Kidney capillary endothelial cell (primary cell): Measurements from ENCODE around the gene MSTO1.
A peak's percentile ranks its signal among the peaks of the same experiment; 100 is the strongest.
"Not testable (repeated sequence)": the region's sequence is repeated elsewhere in the genome, so short reads cannot be mapped to it uniquely, and the experiment has no call there.

Source experiments
- DNase-seq: peaks from one replicate; pipeline ENCODE4 v3.0.0-alpha.2; 2018; ENCODE audit warnings: low spot score

Gene MSTO1

DNA sequence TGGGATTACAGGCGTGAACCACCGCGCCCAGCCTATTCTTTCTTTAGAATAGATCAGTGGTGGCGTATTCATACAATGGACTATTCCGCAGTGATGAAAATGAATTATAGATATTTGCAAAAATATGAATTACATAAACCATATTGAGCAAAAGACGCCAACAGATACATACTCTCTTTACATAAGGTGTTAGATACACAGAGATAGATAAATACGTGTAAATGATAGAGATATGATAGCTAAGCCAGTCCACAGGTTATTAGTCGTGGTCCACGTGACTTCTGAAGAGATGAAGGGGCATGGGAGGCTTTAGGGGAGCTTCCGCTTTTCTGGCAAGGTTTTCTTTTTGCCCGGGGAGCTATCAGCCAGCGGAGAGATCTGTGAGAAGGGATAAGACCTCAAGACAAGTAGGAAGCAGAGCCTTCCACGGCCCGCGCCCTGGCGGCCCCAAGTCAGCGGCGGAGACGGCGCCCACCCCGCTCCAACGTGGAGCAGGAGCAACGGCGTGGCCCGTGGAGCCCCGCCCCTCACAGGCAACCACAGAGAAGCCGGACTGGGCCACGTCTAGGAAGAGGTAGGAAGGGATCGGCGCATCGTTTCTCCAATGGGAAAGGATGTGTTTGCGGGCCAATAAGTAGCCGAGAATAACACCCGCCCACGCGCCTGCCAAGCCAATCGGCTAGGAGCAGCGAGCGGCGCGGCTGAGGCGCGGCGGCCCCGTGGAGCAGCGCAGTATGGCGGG, at the start of gene MSTO1:
TSS of gene MSTO1 (plus strand) at position 704 of the 742 bp plus-strand sequence. CDS start at position 735, 31 bp downstream.
- peak; percentile 93 for DNase-seq

DNA sequence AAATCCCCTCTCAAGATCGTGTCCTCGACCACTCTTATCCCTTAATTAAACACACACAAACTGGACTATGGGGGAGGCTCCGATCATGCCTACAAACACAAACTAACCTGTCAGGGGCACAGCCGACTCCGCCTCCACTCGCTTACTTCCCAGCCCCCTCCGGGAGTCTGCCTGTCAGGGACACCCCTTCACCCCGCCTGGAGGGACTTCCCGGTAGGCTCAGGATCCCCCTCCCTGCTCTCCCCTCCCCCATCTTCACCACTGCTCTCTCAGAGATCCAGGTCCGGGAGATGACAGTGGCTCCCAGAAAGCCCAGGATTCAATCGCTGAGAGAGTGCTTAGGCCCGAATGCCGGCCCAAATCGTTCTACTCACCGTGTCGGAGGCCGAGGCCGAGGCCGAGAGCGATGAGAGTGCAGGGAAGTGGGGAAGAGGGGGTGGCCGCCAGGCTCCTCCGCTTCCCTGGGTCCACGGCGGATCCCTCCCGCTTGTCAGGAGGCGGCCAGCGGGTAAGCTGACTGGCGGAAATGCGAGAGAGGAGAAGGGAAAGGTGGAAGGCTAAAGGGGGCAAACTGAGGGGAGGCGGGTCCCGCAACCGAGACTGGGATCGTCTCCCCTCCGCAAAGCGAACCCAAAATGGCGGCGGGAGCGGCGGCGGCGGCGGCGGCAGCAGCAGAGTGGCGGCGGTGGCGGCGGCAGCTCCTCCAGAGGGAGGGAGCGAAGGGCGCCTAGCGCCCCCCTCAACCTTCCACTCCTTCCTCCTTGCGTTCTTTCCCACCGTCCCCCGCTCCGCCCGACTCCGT, 48.0 kb upstream of the MSTO1 start:
- peak; percentile 15 for DNase-seq

DNA sequence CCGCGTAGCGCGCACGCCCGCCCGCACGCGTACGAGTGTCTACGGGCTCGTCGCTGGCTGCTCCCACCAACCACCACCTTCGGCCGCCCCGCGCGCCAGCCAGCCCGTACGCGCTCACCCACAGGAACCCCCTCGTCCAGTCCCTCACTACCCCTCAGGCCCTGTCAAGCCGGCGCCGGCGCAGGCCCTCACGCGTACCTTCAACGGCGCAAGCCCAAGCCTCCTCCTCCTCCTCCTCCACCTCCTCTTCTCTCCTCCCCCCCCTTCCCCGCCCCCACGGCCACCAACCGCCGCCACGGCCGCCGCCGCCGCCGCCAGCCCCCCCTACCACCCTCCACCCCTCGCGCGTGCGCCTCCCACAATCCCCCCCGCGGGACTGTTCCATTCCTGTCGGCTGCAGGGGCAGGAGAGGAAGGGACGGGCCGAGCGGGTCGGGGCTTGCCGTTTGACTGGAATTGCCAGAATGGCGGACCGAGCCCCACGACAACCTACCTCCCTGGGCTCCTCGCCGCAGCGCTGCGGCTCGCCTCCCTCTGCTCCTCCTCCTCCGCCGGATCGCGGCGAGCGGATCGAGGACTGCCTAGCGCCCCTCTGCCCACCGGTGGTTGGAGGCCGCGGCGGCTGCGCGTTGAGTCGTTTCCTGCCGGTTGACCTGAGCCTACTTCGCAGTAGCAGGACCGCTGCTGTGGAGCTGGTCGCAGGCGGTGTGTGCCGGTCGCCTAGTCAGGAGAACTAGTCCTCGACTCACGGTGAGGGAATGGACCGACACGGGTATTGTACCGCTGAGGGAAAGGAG, 47.2 kb upstream of the MSTO1 start, which contains the start of gene ASH1L:
TSS of gene ASH1L (minus strand) at position 223 of the 796 bp plus-strand sequence. CDS start 41,284 bp downstream, outside the sequence.
- peak; percentile 85 for DNase-seq

DNA sequence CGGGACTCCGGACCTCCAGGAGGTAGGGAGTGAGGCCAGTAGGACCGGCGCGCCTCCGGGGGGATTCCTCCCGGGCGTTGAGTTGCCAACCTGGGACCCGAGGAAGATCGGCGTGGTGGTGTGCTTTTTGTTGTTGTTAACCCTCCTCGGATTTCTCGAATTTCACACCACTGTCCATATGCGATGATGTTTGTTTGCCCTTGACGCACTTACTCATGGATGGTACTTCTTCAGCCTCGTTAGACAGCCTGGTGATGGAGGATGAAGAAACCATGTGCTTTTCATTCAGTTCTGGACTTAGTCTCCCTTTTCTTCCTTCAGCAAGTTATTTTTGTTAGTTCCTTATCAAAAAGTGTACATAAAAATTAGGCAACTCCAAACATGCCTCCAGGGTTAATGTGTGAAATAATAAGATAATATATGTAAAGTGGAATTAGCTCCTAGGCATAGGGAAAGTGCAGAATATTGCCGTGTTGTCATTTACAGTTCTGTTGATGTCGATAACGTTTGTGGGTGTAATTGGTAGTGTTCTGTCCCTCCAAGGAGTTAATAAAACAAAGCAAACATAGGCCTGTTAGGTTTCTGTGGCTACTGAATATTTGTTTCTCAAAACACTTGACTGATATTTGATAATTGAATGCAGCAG, 46.5 kb upstream of the MSTO1 start:
- peak; percentile 53 for DNase-seq

DNA sequence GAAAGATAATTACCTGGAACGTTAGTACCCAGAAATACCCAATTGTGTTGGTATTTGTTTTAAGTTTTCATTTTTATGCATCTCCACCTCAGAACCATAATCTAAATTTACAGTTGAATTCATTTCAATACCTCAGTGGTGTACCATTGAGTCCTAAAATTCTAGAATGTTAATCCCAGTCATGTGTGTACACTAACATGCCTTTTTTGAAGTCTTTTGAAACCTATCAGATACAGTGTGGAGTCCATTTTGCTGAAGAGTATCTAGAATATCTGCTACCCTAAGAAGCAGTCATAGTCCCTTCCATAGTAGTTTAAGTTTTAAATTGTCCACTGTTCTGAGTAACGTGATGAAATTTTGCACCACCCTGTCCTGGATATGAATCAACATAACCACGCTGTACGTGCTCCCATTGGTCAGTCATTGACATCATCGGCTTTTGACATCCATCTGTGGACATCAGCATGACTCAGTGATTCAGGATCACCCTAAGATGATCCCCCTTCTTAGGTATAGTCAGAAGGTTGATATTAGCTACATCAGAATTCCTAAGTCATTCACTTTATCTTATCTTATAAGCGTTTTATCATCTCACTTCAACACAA, 39.9 kb upstream of the MSTO1 start:
- no peak for DNase-seq

DNA sequence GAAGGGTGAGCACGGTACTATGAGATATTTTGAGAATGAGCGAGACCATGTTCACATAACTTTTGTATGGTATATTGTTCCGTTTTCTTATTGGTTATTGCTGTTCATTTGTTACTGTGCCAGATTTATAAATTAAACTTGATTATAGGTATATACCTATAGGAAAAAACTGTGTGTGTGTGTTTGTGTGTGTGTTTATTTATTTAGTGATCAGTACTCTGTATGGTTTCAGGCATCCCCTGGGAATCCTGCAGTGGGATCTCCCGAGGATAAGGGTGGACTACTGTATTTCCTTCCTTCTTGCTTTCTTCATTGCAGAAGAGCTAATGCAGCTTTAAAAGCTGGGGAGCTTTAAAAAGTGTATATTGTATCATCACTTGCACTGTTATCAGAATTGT, 39.4 kb upstream of the MSTO1 start:
- no peak for DNase-seq

DNA sequence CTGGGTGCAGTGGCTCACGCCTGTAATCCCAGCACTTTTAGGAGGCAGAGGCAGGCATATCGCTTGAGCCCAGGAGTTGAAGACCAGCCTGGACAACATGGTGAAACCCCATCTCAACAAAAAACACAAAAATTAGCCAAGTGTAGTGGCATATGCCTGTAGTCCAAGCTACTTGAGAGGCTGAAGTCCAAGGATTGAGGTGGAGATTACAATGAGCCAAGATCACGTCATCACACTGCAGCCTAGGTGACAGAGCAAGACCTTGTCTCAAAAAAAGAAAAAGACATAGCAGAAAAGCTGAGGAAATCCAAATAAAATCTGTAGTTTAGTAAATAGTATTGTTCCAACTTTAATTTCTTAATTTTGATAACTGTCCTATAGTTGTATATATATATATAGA, 35.9 kb upstream of the MSTO1 start:
- no peak for DNase-seq

DNA sequence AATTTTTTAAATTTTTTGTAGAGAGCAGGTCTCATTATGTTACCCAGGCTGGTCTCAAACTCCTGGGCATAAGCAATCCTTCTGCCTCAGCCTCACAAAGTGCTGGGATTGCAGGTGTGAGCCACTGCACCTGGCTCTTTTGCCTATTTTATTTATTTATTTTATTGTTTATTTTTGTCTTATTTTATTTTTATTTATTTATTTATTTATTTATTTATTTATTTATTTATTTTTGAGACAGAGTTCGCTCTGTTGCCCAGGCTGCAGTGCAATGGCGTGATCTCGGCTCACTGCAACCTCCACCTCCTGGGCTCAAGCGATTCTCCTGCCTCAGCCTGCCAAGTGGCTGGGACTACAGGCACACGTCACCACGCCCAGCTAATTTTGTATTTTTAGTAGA, 34.4 kb upstream of the MSTO1 start:
- DNase-seq: not testable (repeated sequence)

DNA sequence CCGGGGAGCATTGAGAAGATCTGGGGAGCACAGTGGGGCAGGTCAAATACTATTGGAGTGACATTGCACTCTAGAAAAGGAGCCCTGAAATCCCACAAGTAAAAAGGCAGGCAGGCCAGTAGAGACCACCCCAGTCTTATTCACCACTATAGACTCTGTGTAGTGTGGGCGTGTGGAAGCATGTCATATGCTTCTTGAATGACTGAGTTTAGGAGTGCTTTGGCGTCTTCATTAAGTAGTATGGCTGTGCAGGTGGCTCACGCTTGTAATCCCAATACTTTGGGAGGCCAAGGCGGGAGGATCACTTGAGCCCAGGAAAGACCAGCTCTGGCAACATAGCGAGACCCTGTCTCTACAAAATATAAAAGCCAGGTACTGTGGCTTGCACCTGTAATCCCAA, 26.2 kb upstream of the MSTO1 start:
- not testable (repeated sequence) for DNase-seq

DNA sequence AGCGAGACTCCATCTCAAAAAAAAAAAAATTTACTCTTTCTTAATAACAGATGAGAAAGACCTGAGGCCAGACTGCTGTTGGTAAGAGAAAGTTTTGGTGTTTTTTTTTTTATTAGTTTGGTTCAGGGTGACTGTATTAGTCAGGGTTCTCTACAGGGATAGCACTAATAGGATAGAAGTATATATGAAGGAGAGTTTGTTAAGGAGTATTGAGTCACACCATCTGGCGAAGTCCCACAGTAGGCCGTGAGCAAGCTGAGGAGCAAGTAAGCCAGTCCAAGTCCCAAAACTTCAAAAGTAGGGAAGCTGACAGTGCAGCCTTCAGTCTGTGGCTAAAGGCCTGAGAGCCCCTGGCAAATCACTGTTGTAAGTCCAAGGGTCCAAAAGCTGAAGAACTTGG, 20.7 kb upstream of the MSTO1 start:
- DNase-seq: not testable (repeated sequence)

DNA sequence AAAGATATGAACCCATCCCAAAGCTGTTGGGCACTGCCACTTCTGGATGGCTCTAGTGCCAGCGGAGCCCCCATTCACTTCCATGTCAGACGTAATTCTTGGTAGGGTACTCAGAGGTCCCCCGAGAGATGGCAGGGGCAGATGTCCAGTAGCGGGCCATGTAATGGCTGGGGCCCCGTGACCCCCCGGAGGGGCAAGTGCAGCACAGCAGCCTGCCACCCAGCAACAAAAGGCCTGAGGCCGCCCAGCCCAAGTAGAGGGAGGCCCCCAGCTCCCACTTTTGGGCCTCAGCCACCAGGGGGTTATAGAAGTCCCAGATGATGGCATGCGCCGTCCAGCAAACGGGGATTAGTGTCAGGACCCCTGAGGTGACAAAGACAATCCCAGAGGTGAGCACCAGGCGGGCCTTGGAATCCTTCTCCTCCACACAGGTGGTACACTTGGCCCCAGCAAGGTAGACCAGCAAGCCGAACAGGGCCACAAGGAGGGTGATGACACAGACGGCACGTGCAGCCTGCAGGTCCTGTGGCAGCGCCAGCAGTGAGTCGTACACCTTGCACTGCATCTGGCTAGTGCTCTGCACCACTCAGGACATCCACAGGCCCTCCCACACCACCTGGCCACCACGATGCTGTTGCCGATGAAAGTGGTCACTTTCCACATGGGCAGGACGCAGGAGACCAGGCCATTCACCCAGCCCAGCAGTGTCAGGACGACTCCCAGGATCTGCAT, 19.3 kb upstream of the MSTO1 start:
- not testable (repeated sequence) for DNase-seq

DNA sequence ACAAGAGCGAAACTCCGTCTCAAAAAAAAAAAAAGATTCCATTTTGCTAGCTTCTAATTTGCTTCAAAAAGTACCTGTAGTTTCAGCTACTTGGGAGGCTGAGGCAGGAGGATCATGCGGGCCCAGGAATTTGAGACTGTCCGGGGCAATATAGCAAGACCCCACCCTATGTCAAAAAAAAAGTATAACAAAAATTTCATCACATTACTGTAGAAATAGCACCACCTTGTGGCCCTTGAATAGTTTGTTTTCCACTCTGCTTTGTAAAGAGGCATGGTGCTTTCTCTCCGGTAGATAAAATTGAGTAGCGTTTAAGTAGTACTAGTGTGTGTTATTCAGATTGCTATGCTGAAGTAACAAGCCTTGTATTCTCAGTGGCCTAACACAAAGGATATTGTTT, 18.2 kb upstream of the MSTO1 start:
- peak; percentile 36 for DNase-seq

DNA sequence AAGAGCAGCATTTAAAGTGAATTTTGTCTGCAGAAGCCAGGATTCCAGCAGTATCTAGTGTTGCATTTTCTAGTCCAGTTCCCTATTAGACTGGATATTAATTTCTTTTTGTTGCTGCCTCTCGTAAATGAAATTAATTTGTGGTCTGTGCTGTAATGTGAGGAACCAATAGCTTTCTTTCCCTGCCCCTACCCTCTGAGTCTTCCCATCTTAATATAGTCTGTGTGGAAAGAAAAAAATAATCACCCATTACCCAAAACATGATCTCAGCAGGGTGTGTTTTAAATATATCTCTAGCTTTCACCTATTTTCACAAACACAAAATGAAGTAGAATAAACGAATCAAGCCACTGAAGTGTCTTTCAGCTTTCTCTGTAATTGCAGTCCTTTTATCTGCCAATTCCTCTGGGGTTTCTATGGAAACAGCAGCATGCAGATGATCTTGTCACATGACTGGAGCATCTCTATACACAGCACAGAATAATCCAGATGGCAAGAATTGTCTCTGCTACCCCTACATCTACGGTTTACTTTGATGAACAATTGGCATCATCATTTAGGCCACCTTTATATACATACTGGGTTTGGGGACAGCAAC, 14.0 kb upstream of the MSTO1 start:
- not testable (repeated sequence) for DNase-seq

DNA sequence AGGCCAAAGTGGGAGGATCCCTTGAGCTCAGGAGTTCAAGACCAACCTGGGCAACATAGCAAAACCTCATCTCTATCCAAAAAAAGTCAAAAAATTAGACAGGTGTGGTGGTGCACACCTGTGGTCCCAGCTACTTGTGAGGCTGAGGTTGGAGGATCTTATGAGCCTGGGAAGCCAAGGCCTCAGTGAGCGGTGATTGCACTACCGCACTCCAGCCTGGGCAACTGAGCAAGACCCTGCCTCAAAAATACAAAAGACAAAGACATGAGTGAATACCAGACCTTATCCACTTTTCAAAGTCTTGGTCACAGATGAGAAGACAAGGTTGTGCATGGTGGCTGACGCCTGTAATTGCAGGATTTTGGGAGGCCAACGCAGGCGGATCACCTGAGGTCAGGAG, 13.2 kb upstream of the MSTO1 start:
- DNase-seq: no peak

DNA sequence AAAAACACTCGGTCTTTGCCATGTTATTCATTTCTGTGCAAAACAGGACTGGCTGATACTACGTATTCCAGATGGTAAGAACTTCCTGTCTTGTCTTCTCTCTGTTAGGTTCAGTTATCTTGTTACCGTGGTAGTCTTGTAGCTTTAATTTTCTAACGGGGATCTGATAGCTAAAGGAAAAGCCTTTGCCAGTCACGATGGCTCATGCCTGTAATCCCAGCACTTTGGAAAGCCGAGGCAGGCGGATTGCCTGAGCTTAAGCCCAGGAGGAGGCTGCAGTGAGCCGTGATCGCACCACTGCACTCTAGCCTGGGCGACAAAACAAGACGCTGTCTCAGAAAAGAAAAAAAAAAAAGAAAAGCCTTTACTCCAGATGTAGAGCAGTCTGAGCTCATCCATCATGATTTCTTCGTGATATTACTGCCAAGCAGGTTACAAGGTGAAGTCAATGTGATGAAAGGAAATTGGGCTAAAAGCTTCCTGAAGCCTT, 11.1 kb upstream of the MSTO1 start:
- DNase-seq: no peak

DNA sequence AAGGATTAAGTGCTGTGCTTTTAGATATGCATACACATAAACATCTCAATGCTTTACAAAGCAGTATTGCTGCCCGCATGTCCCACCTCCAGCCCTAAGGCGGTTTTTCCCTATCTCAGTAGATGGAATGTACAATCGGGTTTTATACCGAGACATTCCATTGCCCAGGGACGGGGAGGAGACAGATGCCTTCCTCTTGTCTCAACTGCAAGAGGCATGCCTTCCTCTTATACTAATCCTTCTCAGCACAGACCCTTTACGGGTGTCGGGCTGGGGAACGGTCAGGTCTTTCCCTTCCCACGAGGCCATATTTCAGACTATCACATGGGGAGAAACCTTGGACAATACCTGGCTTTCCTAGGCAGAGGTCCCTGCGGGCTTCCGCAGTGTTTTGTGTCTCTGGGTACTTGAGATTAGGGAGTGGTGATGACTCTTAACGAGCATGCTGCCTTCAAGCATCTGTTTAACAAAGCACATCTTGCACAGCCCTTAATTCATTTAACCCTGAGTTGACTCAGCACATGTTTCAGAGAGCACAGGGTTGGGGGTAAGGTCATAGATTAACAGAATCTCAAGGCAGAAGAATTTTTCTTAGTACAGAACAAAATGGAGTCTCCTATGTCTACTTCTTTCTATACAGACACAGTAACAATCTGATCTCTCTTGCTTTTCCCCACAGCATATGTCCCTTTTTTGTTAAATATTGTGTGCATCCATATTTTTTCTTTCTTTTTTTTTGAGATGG, 10.0 kb upstream of the MSTO1 start:
- DNase-seq: not testable (repeated sequence)

DNA sequence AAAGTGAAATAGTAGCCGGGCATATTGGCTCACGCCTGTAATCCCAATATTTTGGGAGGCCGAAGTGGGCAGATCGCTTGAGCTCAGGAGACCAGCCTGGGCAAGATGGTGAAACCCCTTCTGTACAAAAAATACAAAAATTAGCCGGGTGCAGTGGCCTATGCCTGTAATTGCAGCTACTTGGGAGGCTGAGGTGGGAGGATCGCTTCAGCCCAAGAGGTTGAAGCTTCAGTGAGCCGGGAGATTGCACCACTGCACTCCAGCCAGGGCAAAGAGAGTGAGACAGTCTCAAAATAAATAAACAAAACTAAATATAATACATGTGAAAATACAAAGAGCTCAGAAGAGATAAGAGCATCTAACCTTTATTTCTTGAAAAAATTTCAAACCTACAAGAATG, 2.3 kb upstream of the MSTO1 start:
- DNase-seq: no peak

DNA sequence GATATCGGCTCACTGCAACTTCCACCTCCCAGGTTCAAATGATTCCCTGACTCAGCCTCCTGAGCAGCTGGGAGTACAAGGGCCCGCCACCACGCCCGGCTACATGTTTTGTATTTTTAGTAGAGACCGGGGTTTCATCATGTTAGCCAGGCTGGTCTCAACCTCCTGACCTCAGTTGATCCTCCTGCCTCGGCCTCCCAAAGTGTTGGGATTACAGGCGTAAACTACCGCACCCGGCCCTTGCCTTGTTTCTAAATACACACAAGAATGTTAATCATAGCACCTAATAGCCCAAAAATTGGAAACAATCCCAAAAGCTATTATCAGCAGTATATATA, 1.2 kb upstream of the MSTO1 start:
- no peak for DNase-seq

DNA sequence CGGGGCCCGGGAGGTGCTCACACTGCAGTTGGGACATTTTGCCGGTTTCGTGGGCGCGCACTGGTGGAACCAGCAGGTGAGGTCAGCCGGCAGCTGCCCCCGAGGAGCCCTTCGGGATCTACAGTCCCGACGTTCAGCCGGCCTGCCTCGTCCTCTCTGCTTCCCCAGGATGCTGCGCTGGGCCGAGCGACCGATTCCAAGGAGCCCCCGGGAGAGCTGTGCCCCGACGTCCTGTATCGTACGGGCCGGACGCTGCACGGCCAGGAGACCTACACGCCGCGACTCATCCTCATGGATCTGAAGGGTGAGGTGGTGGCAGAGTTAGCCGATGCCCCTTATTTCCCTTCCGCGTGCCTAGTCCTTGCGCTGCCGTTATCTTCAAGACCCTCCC, 234 bp downstream of the MSTO1 start:
- DNase-seq: not testable (repeated sequence)

DNA sequence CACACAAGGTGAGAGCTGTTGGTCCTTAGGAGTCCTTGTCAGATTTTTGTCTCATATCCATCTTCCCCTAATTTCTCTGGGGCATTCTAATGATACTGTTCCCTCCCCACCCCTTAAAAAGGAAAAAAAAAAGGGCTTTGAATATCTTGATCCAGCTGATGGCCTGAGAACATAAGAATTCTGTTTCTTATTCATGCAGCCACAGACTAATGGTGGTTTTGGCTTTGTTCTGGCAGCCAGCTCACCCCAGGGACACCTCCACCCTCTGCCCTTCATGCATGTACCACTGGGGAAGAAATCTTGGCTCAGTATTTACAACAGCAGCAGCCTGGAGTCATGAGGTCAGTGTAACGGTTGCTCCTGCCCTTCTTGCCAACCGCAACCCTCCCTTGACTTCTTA, 3.2 kb downstream of the MSTO1 start:
- not testable (repeated sequence) for DNase-seq
